Activated CD4-positive, alpha-beta T cell treated with anti-CD3 and anti-CD28 coated beads, Interleukin-2, Interleukin-4, amounts not matched to agents 100 ng/mL and 50 ng/mL, durations not matched to agents 16 hours and 8 hours (primary cell): ENCODE results near the gene PIAS4.

Experiments
- DNase-seq: peaks from one replicate; pipeline ENCODE4 v3.0.0-alpha.2; 2020; ENCODE audit warnings: low spot score

Gene PIAS4

DNA sequence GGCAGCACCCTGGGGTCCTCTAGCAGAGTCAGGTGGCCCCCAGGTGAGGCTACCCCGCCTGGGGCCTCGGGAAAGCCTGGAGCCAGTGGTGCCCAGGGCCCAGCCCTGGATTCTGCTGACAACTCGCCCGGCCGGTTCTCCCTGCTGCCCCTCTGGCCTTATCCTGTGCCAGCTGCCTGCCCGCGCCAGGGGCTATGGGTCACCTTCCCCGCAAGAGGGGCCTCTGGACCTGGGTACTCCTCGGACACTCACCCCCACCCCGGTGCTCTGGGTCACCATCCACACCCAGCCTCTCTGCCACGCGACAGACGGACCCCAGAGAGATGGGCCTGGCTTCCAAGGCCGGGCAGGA is 35.2 kb downstream of the PIAS4 start:
- no peak for DNase-seq

DNA sequence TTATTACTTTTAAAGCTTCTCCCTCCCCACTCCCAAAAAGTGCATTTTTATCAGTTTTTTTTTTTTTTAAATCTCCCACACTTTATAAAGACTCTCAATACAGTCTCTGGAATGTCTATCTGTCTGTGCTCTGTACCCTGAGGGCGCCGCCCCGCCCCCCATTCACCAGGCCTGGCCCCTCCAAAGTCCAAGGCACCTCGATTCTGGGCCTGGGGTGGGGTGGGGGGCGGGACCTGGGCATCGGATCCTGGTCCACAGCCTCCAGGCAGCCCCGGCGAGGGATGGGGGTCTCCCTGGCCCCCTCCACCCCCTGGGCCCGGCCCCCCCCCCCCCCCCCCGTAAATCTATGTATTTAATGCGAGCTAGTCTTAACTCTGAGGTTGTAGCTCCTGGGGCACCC is 35.9 kb downstream of the PIAS4 start:
- no peak for DNase-seq

DNA sequence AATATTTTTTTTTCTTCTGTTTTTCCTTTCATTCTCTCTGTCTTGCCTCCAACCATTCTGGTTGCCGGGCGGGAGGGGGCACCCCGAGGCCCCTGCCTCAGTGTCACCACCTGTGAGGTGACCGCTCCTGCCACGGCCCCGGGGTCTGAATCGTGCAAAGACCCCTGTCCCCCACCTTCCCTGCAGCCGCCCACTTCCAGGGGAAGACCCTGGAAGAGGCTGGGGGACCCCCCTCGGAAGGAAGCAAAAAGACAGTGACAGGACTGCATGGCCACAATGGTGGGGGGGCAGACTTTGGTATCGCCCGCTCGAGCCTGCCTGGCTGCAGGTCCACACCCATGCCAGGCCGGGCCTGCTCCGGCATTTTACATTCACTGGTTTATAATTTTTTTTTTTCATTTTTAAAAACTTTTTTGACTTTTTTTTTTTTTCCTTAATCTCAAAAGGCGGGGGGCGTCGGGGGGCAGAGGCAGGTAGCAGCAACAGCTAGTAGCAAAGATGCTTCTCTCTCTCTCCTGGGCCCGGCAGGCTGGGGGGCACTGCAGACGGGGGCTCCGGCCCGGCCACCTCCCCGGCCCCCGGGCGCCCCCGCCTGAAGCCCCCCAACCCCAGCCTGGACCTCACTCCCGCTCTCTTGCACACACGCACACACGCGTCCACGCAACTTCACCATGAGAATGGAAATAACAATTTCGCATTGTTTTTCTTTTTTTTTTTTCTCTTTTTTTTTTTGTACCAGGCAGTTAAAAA is 36.6 kb downstream of the PIAS4 start:
- DNase-seq: no peak

DNA sequence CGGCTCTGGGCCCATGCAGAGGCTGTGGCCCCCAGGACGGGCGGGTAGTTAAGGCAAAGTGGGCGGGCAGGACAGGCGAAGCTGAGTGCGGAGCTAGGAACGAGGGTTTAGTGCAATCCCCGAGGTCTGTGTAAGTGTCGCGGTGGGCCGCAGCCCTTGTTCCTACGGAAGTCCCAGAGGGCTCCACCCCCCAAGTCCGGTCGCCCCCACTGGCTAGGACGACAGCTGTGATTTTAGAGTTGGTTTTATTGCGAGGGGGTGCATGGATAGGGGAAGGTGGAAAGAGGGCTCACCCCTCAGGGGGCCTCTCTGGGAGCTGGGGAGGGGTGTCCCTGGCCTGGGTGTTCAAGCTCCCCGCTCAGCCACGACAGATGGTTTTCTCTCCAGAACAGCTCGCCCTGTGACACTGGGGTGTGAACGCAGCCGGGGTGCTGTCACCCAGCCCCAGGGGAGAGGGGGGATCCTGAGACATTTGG is 37.5 kb downstream of the PIAS4 start:
- DNase-seq: no peak

DNA sequence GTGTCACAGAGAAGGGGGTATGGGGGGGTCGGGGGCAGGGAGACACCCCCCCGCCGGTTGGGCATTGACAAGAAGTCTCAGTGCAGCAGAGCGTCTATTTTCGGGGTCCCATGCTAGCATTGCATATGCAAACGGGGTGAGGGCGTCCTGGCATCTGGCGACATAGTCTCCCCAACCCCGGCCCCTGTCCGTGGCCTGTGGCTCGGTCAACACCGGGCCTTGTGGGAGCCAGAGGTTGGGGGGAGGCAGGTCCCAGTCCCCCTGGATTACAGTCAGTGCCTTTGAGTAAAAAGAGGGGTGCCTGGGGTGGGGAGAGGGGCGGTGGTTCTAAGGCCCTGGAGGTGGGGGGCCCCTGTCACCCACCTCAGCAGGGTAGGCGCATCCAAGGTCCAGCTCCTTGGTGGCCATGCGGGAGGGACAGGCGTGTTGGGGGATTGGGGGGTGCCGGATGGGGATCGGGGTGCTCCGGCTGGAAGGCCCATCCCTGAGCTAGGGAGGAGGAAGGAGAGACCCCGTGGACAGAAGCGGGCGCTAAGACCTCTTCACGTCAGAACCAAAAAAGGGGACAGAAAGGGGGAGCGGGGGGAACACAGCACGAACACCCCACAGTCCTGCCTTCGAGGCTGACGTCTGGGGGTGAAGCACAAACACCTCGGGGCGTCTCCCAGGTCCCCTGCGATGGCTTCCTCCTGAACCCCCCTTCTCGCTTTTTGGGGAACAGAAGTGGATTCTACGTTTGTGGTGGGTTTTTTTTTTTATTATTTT is 38.2 kb downstream of the PIAS4 start:
- DNase-seq: no peak

DNA sequence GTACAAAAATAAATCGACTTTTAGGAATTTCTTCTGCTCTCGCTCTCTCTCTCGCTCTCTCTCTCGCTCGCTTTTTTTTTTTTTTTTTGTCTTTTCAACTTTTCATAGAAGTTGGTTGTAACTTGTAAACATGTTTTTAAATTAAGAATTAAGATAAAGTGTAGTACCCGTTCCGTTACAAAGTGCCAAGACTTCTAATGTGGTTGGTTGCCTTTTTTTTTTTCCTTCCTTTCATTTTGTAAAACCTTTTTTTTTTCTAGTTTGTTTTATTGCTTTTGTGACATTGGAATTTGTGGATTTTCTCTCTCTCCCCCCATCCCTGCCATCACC is 38.8 kb downstream of the PIAS4 start:
- DNase-seq: no peak

DNA sequence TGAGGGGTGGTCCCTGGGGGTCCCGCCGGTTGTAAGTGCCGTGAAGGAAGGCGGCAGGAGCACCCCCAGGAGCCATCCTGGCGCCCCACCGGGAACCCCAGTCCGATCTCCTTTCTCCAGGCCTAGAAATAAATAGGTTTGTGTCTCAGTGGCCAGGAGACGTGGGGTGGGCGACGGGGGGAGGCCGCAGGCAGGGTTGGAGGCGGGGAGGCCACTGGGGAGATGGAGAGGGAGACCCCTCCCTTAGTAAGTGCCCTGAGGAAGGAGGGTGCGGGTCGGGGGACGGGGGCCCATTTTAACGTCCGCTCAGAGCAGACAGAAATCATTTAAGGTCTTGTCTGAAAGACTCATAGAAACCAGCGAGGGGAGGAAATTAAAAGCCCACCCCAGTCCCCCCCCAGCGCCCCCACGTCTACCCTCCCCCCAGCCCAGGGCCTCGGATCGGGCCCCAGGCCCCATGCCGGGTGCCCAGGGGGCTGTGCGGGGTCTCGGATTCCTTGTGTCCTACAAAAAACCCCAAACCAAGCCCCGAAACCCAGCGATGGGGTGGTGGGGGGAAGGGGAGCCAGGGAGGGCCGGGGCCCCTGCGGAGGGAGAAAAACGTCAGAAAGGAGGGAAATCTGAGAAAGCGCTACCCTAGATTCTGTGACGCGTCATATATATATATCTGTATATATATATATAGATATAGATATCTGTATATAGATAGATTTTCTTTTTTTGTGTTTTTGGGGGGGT is 39.6 kb downstream of the PIAS4 start:
- no peak for DNase-seq

DNA sequence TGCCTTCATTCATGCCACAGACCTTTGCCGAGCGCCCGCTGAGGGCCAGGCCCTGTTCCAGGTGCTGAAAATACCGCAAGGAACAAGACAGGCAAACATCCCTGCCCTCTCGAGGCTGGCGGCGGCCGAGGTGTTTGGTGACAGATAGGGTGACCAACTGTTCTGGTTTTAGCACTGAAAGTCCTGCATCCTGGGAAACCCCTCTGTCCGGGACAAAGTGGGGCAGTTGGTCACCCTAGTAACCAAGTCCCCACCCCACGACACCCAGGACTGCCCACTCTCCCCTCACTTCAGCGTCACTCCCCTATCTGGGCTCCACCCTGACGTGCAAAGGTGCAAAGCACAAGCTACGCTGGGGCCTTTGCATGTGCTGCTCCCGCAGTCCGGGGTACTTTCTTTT is 41.9 kb downstream of the PIAS4 start:
- DNase-seq: no peak

DNA sequence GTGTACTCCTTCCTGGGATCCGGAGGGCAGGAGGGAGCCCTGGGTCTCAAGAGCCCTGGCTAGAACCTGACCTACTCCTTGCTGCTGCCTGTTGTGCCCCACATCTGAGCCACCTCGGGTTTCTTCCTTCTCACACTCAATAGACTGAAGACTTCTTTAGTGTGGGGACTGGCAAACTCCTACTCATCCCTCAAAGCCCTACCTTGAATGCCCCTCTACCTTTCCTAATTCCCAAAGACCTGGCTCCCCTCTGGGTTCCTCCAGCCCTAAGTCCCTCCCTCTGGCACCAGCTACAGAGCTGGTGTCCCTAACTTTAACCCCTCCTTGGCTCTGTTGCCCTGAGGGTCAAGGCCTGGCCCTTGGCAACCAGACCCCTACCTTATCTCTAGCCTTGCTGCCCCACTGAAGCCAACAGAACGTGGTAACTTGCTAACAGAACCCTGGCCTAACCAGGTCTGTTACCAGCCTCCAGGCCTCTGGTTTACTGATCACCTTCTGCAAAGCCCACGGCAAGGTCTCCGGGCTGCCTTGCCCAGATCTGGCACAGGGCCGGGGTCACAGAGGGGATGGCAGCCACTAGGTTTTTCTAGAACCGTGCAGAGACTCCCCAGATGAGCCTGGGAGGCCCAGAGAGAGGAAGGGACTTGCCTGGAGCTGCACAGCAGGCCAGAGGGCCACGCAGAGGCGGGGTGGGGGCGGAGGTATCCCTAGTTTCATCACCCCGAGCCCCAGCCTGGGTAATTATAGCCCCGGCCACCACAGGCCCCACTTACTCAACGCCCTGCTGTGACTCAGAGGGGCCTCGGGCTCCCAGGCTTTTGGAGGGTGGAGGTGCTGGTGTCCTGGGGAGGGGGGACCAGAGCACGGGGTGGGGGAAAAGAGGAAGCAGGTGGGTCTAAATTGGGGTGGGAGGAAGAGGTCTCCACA is 43.9 kb downstream of the PIAS4 start:
- DNase-seq: no peak

DNA sequence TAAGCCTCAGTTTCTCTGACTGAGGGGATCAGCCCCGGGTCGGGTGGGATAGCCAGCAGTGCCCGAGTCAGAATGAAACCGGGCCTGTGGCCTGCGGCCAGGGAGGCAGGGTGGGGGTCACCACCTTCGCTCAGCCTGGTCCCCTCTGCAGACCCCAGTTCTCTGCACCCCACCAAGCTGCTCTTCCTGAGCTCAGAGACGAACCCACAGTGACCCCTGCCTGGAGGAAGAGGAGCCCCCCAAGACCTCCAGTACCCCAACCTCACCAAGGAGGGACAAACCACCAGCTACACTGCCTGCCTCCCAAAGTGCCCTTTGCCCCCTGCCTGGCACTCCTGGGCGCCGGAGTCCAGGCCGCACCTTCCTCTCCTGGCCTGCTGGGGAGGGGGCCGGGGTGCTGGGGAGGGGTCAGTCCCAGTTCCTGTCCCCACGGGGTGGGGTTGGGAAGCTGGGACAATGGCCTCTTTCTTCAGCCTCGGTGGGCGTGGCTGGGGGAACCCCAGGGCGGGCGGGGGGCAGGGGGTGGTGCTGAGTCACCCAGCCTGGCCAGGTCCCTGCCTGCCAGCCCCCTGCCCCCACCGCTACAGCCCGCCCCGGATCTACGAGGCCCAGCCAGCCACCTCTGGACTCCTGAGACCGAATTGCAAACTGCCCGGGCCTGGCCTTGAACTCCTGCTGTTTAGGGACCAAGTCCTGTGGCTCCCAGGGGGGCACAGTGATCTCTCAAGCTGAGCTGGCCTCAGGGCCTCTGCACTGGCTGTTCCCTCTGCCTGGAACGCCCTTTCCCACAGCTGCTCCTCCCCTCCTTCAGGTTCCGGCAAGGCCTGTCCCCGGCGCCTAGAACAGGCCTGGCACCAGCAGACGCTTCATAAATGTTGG is 44.8 kb downstream of the PIAS4 start:
- no peak for DNase-seq

DNA sequence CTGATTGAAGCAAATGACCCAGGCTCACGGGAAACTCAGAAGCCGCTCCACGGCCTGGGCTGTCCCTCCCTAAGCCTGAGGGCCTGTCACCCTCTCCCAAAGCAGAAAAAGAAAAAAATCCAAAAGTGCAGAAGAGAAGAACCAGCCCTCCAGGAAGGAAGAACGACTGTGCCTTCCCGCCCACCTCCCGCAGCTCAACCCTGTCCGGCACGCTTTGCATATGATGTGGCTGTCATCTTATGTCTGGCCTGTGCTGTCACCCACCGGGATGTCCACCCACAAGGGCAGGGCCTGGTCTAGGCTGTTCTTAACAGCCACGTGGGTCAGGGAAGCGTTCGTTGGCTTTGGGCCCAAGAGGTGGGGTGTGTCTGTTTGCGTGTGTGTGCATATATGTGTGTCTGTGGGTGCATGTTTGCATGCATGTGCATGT is 45.5 kb downstream of the PIAS4 start:
- DNase-seq: no peak

DNA sequence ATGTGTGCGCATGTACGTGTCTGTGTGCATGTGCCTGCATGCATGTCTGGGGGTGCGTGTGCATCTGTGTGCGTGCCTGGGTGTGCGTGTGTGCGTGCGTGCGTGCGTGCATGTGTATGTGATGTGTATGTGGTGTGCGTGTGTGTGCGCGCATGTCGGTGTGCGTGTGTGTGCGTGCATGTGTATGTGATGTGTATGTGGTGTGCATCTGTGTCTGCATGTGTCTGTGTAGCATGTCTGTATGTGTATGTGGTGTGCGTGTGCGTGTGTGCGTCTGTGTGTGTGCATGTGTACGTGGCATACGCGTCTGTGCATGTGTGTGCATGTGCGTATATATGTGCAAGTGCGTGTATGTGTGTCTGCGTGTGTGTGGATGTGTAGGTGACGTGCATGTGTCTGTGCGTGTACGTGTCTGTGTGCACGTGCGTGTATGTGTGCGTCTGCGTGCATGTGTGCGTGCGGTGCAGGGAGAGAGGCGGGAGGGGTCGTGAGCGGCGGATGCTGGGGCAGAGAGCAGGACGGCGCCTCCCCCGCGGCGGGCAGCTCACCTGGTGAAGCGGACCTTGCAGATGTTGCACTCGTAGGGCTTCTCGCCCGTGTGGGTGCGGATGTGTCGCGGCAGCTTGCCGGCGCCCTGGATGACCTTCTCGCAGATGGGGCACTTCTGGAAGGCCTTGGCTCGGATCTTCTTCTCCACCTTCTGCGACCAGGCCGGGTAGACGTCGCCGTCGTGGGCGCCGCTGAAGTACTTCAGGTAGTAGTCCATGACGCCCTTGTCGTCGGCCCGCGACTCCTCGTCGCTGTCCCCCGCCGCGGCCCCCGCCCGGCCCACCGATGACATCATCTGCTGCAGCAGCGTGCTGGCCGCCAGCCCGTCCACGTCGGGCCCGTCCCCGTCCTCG is 46.1 kb downstream of the PIAS4 start:
- no peak for DNase-seq

DNA sequence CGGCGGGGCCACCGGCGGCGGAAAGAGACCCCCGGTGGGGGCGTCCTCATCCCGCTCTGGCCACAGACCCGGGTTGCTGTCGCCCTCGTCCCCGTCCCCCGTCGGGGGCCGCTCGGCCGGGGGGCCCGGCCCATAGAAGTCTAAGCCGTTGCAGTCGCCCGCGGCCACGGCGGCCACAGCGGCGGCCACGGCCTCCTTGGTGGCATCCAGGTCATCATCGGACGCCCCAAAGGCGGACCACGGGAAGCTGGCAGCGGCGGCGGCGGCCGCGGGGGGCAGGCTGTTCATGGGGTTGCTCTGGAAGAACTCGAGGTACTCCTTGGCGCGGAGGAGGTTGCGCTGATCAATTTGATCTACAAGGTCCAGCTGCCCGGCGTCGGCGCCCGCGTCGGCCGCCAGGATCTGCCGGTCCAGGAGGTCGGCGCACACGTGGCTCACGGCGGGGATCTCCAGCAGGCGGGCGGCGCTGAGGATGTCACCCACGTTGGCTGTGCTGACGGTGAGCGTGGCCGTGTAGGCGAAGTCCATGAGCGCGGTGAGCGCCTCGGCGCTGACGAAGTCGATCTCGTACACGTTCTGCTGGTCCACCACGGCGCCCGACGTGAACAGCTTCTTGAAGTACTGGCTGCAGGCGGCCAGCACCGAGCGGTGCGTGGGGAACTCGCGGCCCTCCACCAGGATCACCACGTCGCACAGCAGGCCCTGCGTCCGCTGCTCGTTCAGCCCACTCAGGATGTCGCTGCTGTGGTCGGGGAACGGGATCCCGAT is 47.1 kb downstream of the PIAS4 start:
- no peak for DNase-seq

DNA sequence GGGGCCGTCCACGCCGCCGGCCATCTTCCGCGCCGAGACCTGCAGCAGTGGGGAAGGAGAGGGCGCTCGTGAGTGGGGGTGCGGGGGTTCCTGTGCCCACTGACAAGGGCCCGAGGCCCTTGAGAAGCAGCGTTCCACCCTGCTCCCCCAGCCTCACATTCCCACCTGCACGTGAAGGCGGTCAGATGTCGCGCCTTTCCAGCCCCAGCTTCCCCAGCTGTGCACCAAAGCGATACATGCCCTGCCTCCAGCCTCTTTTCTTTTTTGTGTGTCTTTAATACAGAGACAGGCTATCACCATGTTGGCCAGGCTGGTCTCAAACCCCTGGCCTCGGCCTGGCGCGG is 47.6 kb downstream of the PIAS4 start:
- no peak for DNase-seq

DNA sequence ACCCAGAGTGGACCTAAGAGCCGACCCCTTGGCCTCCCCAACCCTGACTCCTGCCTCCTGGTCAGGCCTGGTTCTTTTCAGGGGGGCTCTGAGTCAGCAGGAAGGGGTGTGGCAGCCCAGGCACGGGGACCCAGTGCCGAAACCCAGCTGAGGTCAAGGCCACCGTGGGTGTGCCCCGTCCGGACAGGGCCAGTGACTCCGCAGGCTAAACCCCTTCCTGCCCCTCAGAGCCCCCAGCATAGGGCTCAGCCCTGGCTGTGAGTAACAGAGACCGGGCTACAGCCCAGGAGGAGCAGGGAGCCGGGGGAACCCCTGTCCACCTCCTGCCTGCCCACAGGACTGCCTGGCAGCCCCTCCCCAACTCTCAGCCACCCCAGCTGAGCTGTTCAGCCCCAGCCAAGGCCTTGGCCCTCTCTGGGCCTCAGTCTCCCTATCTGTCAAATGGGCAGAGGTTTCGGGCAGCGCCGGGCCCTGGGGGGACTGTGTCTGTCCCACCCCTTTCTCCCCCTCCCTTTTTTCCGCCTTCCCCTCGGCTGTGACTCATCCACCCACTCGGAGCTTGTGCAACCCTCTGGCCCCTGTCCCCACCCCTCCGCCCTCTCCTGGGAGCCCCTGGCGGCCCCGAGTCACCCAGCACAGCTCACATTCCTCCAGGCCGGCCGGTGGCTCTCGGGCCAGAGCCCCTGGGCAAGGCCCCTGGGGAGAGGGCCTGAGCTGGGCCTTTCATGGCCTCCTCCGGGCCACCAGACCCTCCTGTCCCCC is 50.6 kb downstream of the PIAS4 start:
- DNase-seq: no peak

DNA sequence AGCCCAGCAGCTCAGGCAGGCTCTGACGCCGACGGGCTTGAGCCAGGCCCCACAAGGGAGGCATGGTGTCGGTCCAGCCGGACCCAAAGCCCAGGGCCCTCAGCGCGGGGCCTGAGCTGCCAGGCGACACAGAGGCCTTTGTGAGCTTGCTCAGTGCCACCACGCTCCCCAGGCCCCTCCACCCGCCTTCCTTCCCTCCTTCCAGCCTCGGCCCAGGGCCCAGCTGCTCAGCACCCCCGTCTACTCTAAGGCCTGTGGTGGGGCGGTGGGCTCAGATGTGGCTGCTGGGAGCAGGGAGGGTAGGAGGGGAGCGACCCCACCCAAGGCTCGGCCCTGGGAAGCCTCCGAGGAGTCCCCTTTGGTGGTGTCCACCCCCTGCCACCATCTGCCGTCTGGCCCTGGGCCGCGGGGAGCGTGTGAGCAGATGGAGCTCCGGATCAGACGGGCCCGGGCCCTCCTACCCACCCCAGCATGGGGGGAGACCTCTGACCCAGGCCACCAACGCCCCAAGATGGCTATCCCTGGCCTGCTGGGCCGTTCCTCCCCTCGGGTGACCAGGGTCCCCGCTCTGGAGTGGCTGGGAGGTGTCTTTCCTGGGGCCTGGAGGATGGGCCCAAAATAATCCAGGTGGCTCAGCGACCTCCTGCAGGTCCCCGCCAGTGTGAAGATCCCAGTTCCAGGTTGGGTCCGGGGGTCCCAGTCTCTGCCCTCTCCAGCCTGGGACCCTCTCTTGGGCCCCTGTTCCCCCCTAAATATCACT is 51.3 kb downstream of the PIAS4 start:
- DNase-seq: no peak

DNA sequence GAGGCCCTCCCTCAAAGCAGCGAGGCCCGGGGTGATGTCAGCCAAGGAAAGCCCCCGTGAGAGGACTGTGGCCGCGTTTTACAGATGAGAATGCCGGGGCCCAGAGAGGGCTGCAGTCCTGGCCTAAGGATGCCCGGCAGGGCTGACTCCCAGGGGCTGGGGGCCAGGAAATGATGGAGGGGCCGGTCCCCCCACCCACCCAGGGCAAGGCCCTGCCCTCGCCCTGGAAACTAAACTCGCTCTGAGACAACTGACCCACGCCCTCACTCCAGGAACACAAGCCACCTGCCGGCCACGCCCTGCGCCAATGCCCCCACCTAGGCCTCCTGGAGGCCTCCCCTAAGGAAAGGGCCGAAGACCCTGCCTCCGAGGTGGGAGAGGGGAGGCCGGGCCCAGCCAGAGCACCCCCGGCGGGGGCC is 51.9 kb downstream of the PIAS4 start:
- DNase-seq: no peak
